K562 (cell line): ENCODE data around the gene INO80. TPM values are rescaled to one million over a fixed set of nuclear protein-coding genes. Genes with fewer than 3 reads are reported as not detected.

Source experiments
- ATAC-seq: fragments of 200-7000 bp; cut with Tn5 transposase; 3 replicates; pipeline ENCODE4 v1.9.1; 2020; ENCODE audit warnings: moderate library complexity
- BruUV-seq: library from RNA; stranded (reverse); fragments of 400-500 nt; replicated peaks from 2 replicates; lab custom pipeline; 2021; lab: Mats Ljungman, UMichigan
- CTCF ChIA-PET: fragments of 300-600 bp; formaldehyde crosslinking; extraction: SDS; loops from one replicate; lab custom pipeline; 2021; ENCODE audit warnings: low intra/inter-chr PET ratio; lab: Yijun Ruan, JAX
- POLR2A ChIA-PET: fragments of 300-600, 350-650 bp; sonication (Branson Sonifier 250); formaldehyde crosslinking; extraction: SDS; loops from one replicate; lab custom pipeline; 2021; ENCODE audit warnings: antibody characterized with exemption, inconsistent platforms; lab: Yijun Ruan, JAX
- DNase-seq, 4 experiments: peaks; one replicate each; pipeline versions ENCODE4 v3.0.0 to v3.0.0-alpha.2; 2011 to 2018; ENCODE audit warnings: low spot score in 3 of 4, mixed read lengths in 3 of 4; ENCODE audit errors: extremely low read depth in 1 of 4
- FAIRE-seq: peaks from 2 replicates; lab custom pipeline; 2011; peaks lifted over from hg19 to GRCh38; lab: Jason Lieb, UNC
- H2AFZ ChIP-seq: 2 replicates; pipeline ENCODE4 v1.6.0; 2011; ENCODE audit warnings: low read depth, low read length, control low read depth, inconsistent platforms
- H3K27ac ChIP-seq: fragments of 200-600 bp; 3 replicates; pipeline ENCODE4 v1.8.0; 2011; ENCODE audit warnings: low read depth, mild to moderate bottlenecking, control low read depth, inconsistent platforms, low read length, moderate library complexity, mixed read lengths; ENCODE audit errors: extremely low read depth
- H3K27me3 ChIP-seq, 2 experiments: fragments of 300-600 bp in 1 of 2; 2 replicates in 1 of 2; 3 replicates in 1 of 2; pipeline versions ENCODE4 v1.6.0 to v1.8.0; 2011; ENCODE audit warnings: inconsistent platforms in 2 of 2, low read length in 2 of 2, mild to moderate bottlenecking in 1 of 2, mixed read lengths in 1 of 2, moderate library complexity in 1 of 2; ENCODE audit not compliant: control insufficient read depth in 2 of 2, insufficient read depth in 2 of 2
- H3K36me3 ChIP-seq: fragments of 300-600 bp; 3 replicates; pipeline ENCODE4 v1.8.0; 2011; ENCODE audit warnings: mild to moderate bottlenecking, low read length, inconsistent platforms; ENCODE audit not compliant: control insufficient read depth, insufficient read depth
- H3K4me1 ChIP-seq, 2 experiments: fragments of 200-600 bp in 1 of 2; replicated peaks in 1 of 2; 2 replicates in 1 of 2; 3 replicates in 1 of 2; pipeline versions ENCODE4 v1.5.1 to v1.8.0; 2011; ENCODE audit warnings: inconsistent platforms in 2 of 2, low read length in 2 of 2, mild to moderate bottlenecking in 1 of 2, mixed read lengths in 1 of 2, moderate library complexity in 1 of 2; ENCODE audit not compliant: control insufficient read depth in 2 of 2, insufficient read depth in 2 of 2
- H3K4me2 ChIP-seq: 2 replicates; pipeline ENCODE4 v1.6.1; 2011; ENCODE audit warnings: low read length, control low read depth, inconsistent platforms, mixed read lengths; ENCODE audit not compliant: insufficient read depth
- H3K4me3 ChIP-seq: fragments of 200-600 bp; sonication (generic), shearing (Covaris generic); 2 replicates; pipeline ENCODE4 v1.5.1; 2016; ENCODE audit warnings: control low read depth, inconsistent platforms
- H3K79me2 ChIP-seq: fragments of 200-600 bp; 3 replicates; pipeline ENCODE4 v1.8.0; 2011; ENCODE audit warnings: low read length, inconsistent platforms; ENCODE audit not compliant: control insufficient read depth, insufficient read depth
- H3K9ac ChIP-seq, 2 experiments: 2 replicates each; pipeline versions ENCODE4 v1.6.0 to v1.6.1; 2011; ENCODE audit warnings: low read depth in 2 of 2, low read length in 2 of 2, control low read depth in 1 of 2, inconsistent platforms in 1 of 2, mild to moderate bottlenecking in 1 of 2, mixed read lengths in 1 of 2; ENCODE audit not compliant: insufficient read depth in 1 of 2
- H3K9me1 ChIP-seq: one replicate; pipeline ENCODE4 v1.6.0; 2011; ENCODE audit warnings: inconsistent platforms, mild to moderate bottlenecking, low read length, moderate library complexity; ENCODE audit not compliant: control insufficient read depth, insufficient read depth
- H3K9me3 ChIP-seq: replicated peaks from 2 replicates; pipeline ENCODE4 v1.5.1; 2011; ENCODE audit warnings: low read depth, low read length, inconsistent platforms; ENCODE audit not compliant: control insufficient read depth, insufficient read depth
- H4K20me1 ChIP-seq: replicated peaks from 2 replicates; pipeline ENCODE4 v1.6.1; 2011; ENCODE audit warnings: low read length, inconsistent platforms, mixed read lengths; ENCODE audit not compliant: control insufficient read depth, insufficient read depth
- KAT7 ChIP-seq: sonication (generic); formaldehyde crosslinking; IDR thresholded peaks from 2 replicates; pipeline ENCODE4 v1.8.0; 2022; ENCODE audit warnings: missing genetic modification reagents, mild to moderate bottlenecking, borderline replicate concordance
- ZKSCAN3 ChIP-seq: fragments of 250-450 bp; sonication (Bioruptor Pico); IDR thresholded peaks from 2 replicates; pipeline ENCODE4 v1.4.0; 2020
- in situ Hi-C: fragments of 300-500 bp; cut with MboI; formaldehyde crosslinking; loops from 4 replicates; pipeline ENCODE4 v1.15.0; 2018; ENCODE audit warnings: inconsistent platforms, mixed read lengths
- intact Hi-C: fragments of 100-400 bp; cut with micrococcal nuclease; formaldehyde crosslinking; loops from 2 replicates; pipeline ENCODE4 v1.14.2; 2022
- polyA plus RNA-seq, 8 experiments: library from polyadenylated mRNA; depleted of rRNA in 4 of 8; stranded (reverse) in 5 of 8; unstranded in 3 of 8; fragments of >200 nt; fragmentation: Nextera tagmentation in 2 of 8; fragmentation: Illumina TruSeq in 1 of 8; extraction: Ambion mirVana in 2 of 8; extraction: Trizol in 1 of 8; gene quantifications; 2 replicates each; pipeline versions ENCODE4 v1.2.1 to v1.2.3, GENCODE V29; 2011 to 2014; ENCODE audit warnings: inconsistent platforms in 1 of 8, missing spikeins in 1 of 8
- total RNA-seq, 7 experiments: library from RNA; depleted of rRNA in 6 of 7; stranded (reverse); fragments of >200 nt in 6 of 7; fragmentation: Illumina TruSeq in 2 of 7; extraction: Trizol in 2 of 7; gene quantifications; 2 replicates each; pipeline versions ENCODE4 v1.2.1 to v1.2.3, GENCODE V29; 2011 to 2021; ENCODE audit warnings: low replicate concordance in 1 of 7
- TF ChIP-seq, protein P1 (sequence below): sonication (generic); formaldehyde crosslinking; IDR thresholded peaks from 2 replicates; pipeline ENCODE4 v1.8.0; 2023; ENCODE audit warnings: mild to moderate bottlenecking, missing genetic modification reagents
- TF ChIP-seq, protein P2 (sequence below): fragments of 250-450 bp; sonication (Bioruptor Pico); IDR thresholded peaks from 2 replicates; pipeline ENCODE4 v1.8.0; 2022; ENCODE audit warnings: inconsistent platforms

The INO80 gene
- total and polyA plus RNA-seq, 9 of the 15 experiments (the other 6 are each of a cell fraction or from before 2014, with no cell fraction given): 1.1 to 25.7 (median 19.9) TPM

DNA sequence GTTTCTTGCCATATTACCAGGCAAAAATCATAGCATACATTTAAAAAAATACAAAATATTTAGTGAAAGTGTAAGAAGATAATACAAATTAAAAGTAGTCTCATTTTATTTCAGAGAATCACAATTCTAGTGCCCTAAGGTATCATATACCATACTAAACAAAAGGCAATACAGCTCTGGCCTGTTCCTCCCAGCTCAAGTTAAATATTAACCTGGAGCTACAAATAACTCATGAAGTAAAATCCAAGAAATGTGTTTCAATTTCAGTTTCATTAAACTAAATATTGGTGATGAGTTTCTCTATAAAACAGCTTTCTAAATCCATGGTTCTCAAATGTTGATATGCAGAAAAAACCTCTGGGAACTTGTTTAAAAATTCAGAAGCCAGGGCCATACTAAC, 67.7 kb downstream of the INO80 start:
- FAIRE-seq: no peak
- CTCF ChIA-PET: interaction anchor here (0.6 kb wide), 1 partner anchor 14 kb away, joined by 3 read pairs; no protein-coding TSS in a partner anchor

More for the DNA sequence above, 67.7 kb downstream of the INO80 start:
- Histone ChIP-seq H3K36me3 (peaks cover 88% of the 10 kb centered on the region), H3K4me3 (no peak overlapping the region), H3K9ac (no peak overlapping the region), H3K27ac (no peak overlapping the region), H3K4me1 (no peaks in the 10 kb centered on the region), H3K79me2 (no peaks in the 10 kb centered on the region), H3K4me2 (no peak overlapping the region), H3K27me3 (no peaks in the 10 kb centered on the region), H3K9me3 (no peaks in the 10 kb centered on the region), H2AFZ (no peak overlapping the region), H4K20me1 (no peaks in the 10 kb centered on the region)
- BruUV-seq: no TSS peak
- DNase-seq (no peak), ATAC-seq (no peak)
- in situ Hi-C loops: no loop called here
- POLR2A ChIA-PET: no interaction called here
- no peak for TF ChIP-seq ZKSCAN3 (CRISPR knock-in tag)
- TF ChIP-seq, protein P1, sequence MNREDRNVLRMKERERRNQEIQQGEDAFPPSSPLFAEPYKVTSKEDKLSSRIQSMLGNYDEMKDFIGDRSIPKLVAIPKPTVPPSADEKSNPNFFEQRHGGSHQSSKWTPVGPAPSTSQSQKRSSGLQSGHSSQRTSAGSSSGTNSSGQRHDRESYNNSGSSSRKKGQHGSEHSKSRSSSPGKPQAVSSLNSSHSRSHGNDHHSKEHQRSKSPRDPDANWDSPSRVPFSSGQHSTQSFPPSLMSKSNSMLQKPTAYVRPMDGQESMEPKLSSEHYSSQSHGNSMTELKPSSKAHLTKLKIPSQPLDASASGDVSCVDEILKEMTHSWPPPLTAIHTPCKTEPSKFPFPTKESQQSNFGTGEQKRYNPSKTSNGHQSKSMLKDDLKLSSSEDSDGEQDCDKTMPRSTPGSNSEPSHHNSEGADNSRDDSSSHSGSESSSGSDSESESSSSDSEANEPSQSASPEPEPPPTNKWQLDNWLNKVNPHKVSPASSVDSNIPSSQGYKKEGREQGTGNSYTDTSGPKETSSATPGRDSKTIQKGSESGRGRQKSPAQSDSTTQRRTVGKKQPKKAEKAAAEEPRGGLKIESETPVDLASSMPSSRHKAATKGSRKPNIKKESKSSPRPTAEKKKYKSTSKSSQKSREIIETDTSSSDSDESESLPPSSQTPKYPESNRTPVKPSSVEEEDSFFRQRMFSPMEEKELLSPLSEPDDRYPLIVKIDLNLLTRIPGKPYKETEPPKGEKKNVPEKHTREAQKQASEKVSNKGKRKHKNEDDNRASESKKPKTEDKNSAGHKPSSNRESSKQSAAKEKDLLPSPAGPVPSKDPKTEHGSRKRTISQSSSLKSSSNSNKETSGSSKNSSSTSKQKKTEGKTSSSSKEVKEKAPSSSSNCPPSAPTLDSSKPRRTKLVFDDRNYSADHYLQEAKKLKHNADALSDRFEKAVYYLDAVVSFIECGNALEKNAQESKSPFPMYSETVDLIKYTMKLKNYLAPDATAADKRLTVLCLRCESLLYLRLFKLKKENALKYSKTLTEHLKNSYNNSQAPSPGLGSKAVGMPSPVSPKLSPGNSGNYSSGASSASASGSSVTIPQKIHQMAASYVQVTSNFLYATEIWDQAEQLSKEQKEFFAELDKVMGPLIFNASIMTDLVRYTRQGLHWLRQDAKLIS (CRISPR knock-in tag): no peak
- TF ChIP-seq, protein P2, sequence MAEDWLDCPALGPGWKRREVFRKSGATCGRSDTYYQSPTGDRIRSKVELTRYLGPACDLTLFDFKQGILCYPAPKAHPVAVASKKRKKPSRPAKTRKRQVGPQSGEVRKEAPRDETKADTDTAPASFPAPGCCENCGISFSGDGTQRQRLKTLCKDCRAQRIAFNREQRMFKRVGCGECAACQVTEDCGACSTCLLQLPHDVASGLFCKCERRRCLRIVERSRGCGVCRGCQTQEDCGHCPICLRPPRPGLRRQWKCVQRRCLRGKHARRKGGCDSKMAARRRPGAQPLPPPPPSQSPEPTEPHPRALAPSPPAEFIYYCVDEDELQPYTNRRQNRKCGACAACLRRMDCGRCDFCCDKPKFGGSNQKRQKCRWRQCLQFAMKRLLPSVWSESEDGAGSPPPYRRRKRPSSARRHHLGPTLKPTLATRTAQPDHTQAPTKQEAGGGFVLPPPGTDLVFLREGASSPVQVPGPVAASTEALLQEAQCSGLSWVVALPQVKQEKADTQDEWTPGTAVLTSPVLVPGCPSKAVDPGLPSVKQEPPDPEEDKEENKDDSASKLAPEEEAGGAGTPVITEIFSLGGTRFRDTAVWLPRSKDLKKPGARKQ: no peak
- no peak for TF ChIP-seq KAT7 (CRISPR knock-in tag)
- TF ChIP-seq, all 486 proteins: peak for 0
- intact Hi-C loops: no loop called here
- no peaks in the 10 kb centered on the region for H3K9me1 ChIP-seq
